OCI-LY3 (cell line): Measurements from ENCODE around the gene SPRY1.

Experiments used
- H2AFZ ChIP-seq: fragments of 200-600, 300-600 bp; shearing (Covaris generic); 2 replicates; pipeline ENCODE4 v1.6.0; 2014; ENCODE audit warnings: antibody characterized with exemption, low read depth, low read length
- H3K27ac ChIP-seq: fragments of 200-600, 300-600 bp; sonication (generic); 2 replicates; pipeline ENCODE4 v1.5.1; 2014; ENCODE audit warnings: mild to moderate bottlenecking, low read length, moderate library complexity, mixed read lengths
- H3K27me3 ChIP-seq: fragments of 200-600, 300-600 bp; sonication (generic); 2 replicates; pipeline ENCODE4 v1.6.1; 2014; ENCODE audit warnings: low read depth, low read length, mixed read lengths
- H3K36me3 ChIP-seq: fragments of 200-600, 300-600 bp; sonication (generic); replicated peaks from 2 replicates; pipeline ENCODE3; 2014; ENCODE audit warnings: low read depth, low read length, mixed read lengths
- H3K4me1 ChIP-seq: fragments of 300-600, 200-600 bp; sonication (generic); 2 replicates; pipeline ENCODE4 v1.6.1; 2014; ENCODE audit warnings: low read length, mixed read lengths
- H3K4me2 ChIP-seq: fragments of 200-600, 300-600 bp; sonication (generic); 2 replicates; pipeline ENCODE4 v1.6.1; 2014; ENCODE audit warnings: low read length, mixed read lengths
- H3K4me3 ChIP-seq: fragments of 300-600, 200-600 bp; sonication (generic); 2 replicates; pipeline ENCODE4 v1.5.1; 2014; ENCODE audit warnings: antibody characterized with exemption, mild to moderate bottlenecking, low read length, moderate library complexity
- H3K79me2 ChIP-seq: fragments of 300-600, 200-600 bp; shearing (Covaris generic); 2 replicates; pipeline ENCODE4 v1.6.1; 2014; ENCODE audit warnings: mild to moderate bottlenecking, low read length, mixed read lengths
- H3K9ac ChIP-seq: fragments of 300-600, 200-600 bp; shearing (Covaris generic); 2 replicates; pipeline ENCODE4 v1.6.0; 2014; ENCODE audit warnings: mild to moderate bottlenecking, low read length, moderate library complexity
- H3K9me3 ChIP-seq: fragments of 200-600, 300-600 bp; shearing (Covaris generic); 2 replicates; pipeline ENCODE4 v1.6.1; 2014; ENCODE audit warnings: low read length, mixed read lengths; ENCODE audit not compliant: insufficient read depth
- H4K20me1 ChIP-seq: fragments of 200-600, 300-600 bp; sonication (generic); 2 replicates; pipeline ENCODE4 v1.6.1; 2016; ENCODE audit warnings: low read length, mixed read lengths; ENCODE audit not compliant: insufficient read depth
- CTCF ChIP-seq: fragments of 200-600, 300-600 bp; sonication (generic); IDR thresholded peaks from 2 replicates; pipeline ENCODE4 v1.5.1; 2014; ENCODE audit warnings: antibody characterized with exemption, low read length, low read depth
- EZH2phosphoT487 ChIP-seq: fragments of 200-600 bp; shearing (Covaris generic); IDR thresholded peaks from 2 replicates; pipeline ENCODE4 v1.6.1; 2018; ENCODE audit warnings: antibody characterized with exemption, mixed run types, low read depth

The SPRY1 gene

GRCh38 chr4:123405267-123405865, 8.8 kb downstream of the SPRY1 start:
- H3K79me2 ChIP-seq, result no peaks in the 10 kb centered on the region
- H3K27ac ChIP-seq, result no peak overlapping the region
- TF ChIP-seq EZH2phosphoT487 (no peak), CTCF (no peak)
- H3K9ac ChIP-seq, result no peak overlapping the region
- no peak overlapping the region for H3K4me2 ChIP-seq
- no peaks in the 10 kb centered on the region for H3K9me3 ChIP-seq
- no peaks in the 10 kb centered on the region for H3K36me3 ChIP-seq
- no peaks in the 10 kb centered on the region for H4K20me1 ChIP-seq
- H3K4me1 ChIP-seq, result no peaks in the 10 kb centered on the region
- H2AFZ ChIP-seq, result no peak overlapping the region
- H3K27me3 ChIP-seq, result peaks cover 3% of the 10 kb centered on the region
- no peak overlapping the region for H3K4me3 ChIP-seq

- Histone ChIP-seq H3K9ac (no peak overlapping the region), H3K79me2 (no peaks in the 10 kb centered on the region), H3K4me2 (no peak overlapping the region), H3K4me1 (no peaks in the 10 kb centered on the region), H2AFZ (no peak overlapping the region), H3K27ac (no peak overlapping the region), H4K20me1 (no peaks in the 10 kb centered on the region), H3K36me3 (no peaks in the 10 kb centered on the region), H3K4me3 (no peak overlapping the region), H3K27me3 (no peaks in the 10 kb centered on the region), H3K9me3 (no peaks in the 10 kb centered on the region)
- TF ChIP-seq EZH2phosphoT487 (no peak), CTCF (no peak)
These were observed 10.3 kb downstream of the SPRY1 start for GRCh38 chr4:123406872-123407271.

GRCh38 chr4:123408471-123409084, 12.0 kb downstream of the SPRY1 start:
- no peak overlapping the region for H3K4me3 ChIP-seq
- H2AFZ ChIP-seq, result no peak overlapping the region
- H3K27me3 ChIP-seq, result no peaks in the 10 kb centered on the region
- no peaks in the 10 kb centered on the region for H3K79me2 ChIP-seq
- no peaks in the 10 kb centered on the region for H3K4me1 ChIP-seq
- H3K4me2 ChIP-seq, result no peak overlapping the region
- TF ChIP-seq CTCF (no peak), EZH2phosphoT487 (no peak)
- H3K9me3 ChIP-seq, result no peaks in the 10 kb centered on the region
- H3K27ac ChIP-seq, result no peak overlapping the region
- no peak overlapping the region for H3K9ac ChIP-seq
- no peaks in the 10 kb centered on the region for H4K20me1 ChIP-seq
- H3K36me3 ChIP-seq, result no peaks in the 10 kb centered on the region

- Histone ChIP-seq H3K27me3 (no peaks in the 10 kb centered on the region), H3K27ac (no peak overlapping the region), H3K79me2 (no peaks in the 10 kb centered on the region), H3K4me3 (no peak overlapping the region), H3K4me1 (no peaks in the 10 kb centered on the region), H3K9ac (no peak overlapping the region), H3K36me3 (no peaks in the 10 kb centered on the region), H4K20me1 (no peaks in the 10 kb centered on the region), H3K9me3 (no peaks in the 10 kb centered on the region), H3K4me2 (no peak overlapping the region), H2AFZ (no peak overlapping the region)
- TF ChIP-seq EZH2phosphoT487, result no peak
- TF ChIP-seq CTCF, result no peak
These were observed 12.7 kb downstream of the SPRY1 start for GRCh38 chr4:123409334-123409733.
